Measurements from ENCODE around the gene TFF3. TPM values are rescaled to one million over a fixed set of nuclear protein-coding genes. Genes with fewer than 3 reads are reported as not detected.

The TFF3 gene
- total and polyA plus RNA-seq, 2 donors = 6.8 to 9.9 TPM

GRCh38 chr21:42351626-42352440 is 36.6 kb upstream of the TFF3 start:
- no peak for DNase-seq (ENCODE audit: extremely low spot score)
- Histone ChIP-seq H3K27ac (ENCODE audit: low read depth) (no peak overlapping the region), H3K4me3 (ENCODE audit: low read depth, low read length) (no peak overlapping the region), H3K4me1 (ENCODE audit: insufficient read depth) (no peaks in the 10 kb centered on the region), H3K36me3 (ENCODE audit: insufficient read depth) (no peaks in the 10 kb centered on the region)
- WGBS = 78% methylated on average over 11 of the region's 11 CpGs

GRCh38 chr21:42350927-42351426 is 35.8 kb upstream of the TFF3 start, which contains the start of gene TFF2:
TFF2 (minus strand) TSS chr21:42350994; CDS start chr21:42350957, 37 bp downstream.
- no peak for DNase-seq (ENCODE audit: extremely low spot score)
- Histone ChIP-seq H3K27ac (ENCODE audit: low read depth) (no peak within 1 kb of the TSS), H3K4me3 (ENCODE audit: low read depth, low read length) (no peak within 1 kb of the TSS), H3K4me1 (ENCODE audit: insufficient read depth) (no peaks in the 10 kb centered on the region), H3K36me3 (ENCODE audit: insufficient read depth) (no peaks in the 10 kb centered on the region)
- 66% methylated on average over 13 of the region's 13 CpGs for WGBS

- WGBS = 70% methylated on average over 11 of the region's 11 CpGs
- DNase-seq (ENCODE audit: extremely low spot score) = no peak
- H3K27ac ChIP-seq (ENCODE audit: low read depth) = no peak overlapping the region
These were observed 35.2 kb upstream of the TFF3 start for GRCh38 chr21:42350318-42350910.

GRCh38 chr21:42349420-42350317 is 34.5 kb upstream of the TFF3 start:
- 80% methylated on average over 14 of the region's 14 CpGs for WGBS
- Histone ChIP-seq H3K36me3 (ENCODE audit: insufficient read depth) (no peaks in the 10 kb centered on the region), H3K4me1 (ENCODE audit: insufficient read depth) (no peaks in the 10 kb centered on the region), H3K4me3 (ENCODE audit: low read depth, low read length) (no peak overlapping the region), H3K27ac (ENCODE audit: low read depth) (no peak overlapping the region)
- no peak for DNase-seq (ENCODE audit: extremely low spot score)

More at GRCh38 chr21:42350318-42350910, 35.2 kb upstream of the TFF3 start:
- Histone ChIP-seq H3K36me3 (ENCODE audit: insufficient read depth) (no peaks in the 10 kb centered on the region), H3K4me1 (ENCODE audit: insufficient read depth) (no peaks in the 10 kb centered on the region), H3K4me3 (ENCODE audit: low read depth, low read length) (no peak overlapping the region)

- no peak for DNase-seq (ENCODE audit: extremely low spot score)
- WGBS = 98% methylated on average over 2 of the region's 2 CpGs
- Histone ChIP-seq H3K27ac (ENCODE audit: low read depth) (no peak overlapping the region), H3K4me3 (ENCODE audit: low read depth, low read length) (no peak overlapping the region), H3K36me3 (ENCODE audit: insufficient read depth) (no peaks in the 10 kb centered on the region), H3K4me1 (ENCODE audit: insufficient read depth) (no peaks in the 10 kb centered on the region)
These were observed 33.6 kb upstream of the TFF3 start for GRCh38 chr21:42348762-42349161.

GRCh38 chr21:42347601-42348327 is 32.6 kb upstream of the TFF3 start:
- no peak overlapping the region for H3K4me3 ChIP-seq (ENCODE audit: low read depth, low read length)
- H3K4me1 ChIP-seq (ENCODE audit: insufficient read depth) = no peaks in the 10 kb centered on the region
- no peak for DNase-seq (ENCODE audit: extremely low spot score)
- 85% methylated on average over 30 of the region's 30 CpGs for WGBS
- no peak overlapping the region for H3K27ac ChIP-seq (ENCODE audit: low read depth)
- no peaks in the 10 kb centered on the region for H3K36me3 ChIP-seq (ENCODE audit: insufficient read depth)

- no peak for DNase-seq (ENCODE audit: extremely low spot score)
These were observed 31.8 kb upstream of the TFF3 start for GRCh38 chr21:42346866-42347600.

GRCh38 chr21:42346441-42346840 is 31.2 kb upstream of the TFF3 start:
- no peak overlapping the region for H3K27ac ChIP-seq (ENCODE audit: low read depth)
- no peaks in the 10 kb centered on the region for H3K4me1 ChIP-seq (ENCODE audit: insufficient read depth)
- DNase-seq (ENCODE audit: extremely low spot score) = no peak
- H3K36me3 ChIP-seq (ENCODE audit: insufficient read depth) = no peaks in the 10 kb centered on the region
- H3K4me3 ChIP-seq (ENCODE audit: low read depth, low read length) = no peak overlapping the region
- WGBS = 88% methylated on average over 9 of the region's 9 CpGs

More at GRCh38 chr21:42346866-42347600, 31.8 kb upstream of the TFF3 start:
- Histone ChIP-seq H3K4me1 (ENCODE audit: insufficient read depth) (no peaks in the 10 kb centered on the region), H3K36me3 (ENCODE audit: insufficient read depth) (no peaks in the 10 kb centered on the region), H3K4me3 (ENCODE audit: low read depth, low read length) (no peak overlapping the region), H3K27ac (ENCODE audit: low read depth) (no peak overlapping the region)
- WGBS = 87% methylated on average over 30 of the region's 30 CpGs

- WGBS = 74% methylated on average over 4 of the region's 4 CpGs
- Histone ChIP-seq H3K27ac (ENCODE audit: low read depth) (no peak overlapping the region), H3K4me3 (ENCODE audit: low read depth, low read length) (no peak overlapping the region), H3K4me1 (ENCODE audit: insufficient read depth) (no peaks in the 10 kb centered on the region), H3K36me3 (ENCODE audit: insufficient read depth) (no peaks in the 10 kb centered on the region)
- no peak for DNase-seq (ENCODE audit: extremely low spot score)
These were observed 29.4 kb upstream of the TFF3 start for GRCh38 chr21:42344631-42345030.

GRCh38 chr21:42343963-42344510 is 28.8 kb upstream of the TFF3 start:
- no peaks in the 10 kb centered on the region for H3K36me3 ChIP-seq (ENCODE audit: insufficient read depth)
- no peak for DNase-seq (ENCODE audit: extremely low spot score)
- 83% methylated on average over 11 of the region's 11 CpGs for WGBS

GRCh38 chr21:42343556-42343955 is 28.3 kb upstream of the TFF3 start:
- H3K4me3 ChIP-seq (ENCODE audit: low read depth, low read length) = no peak overlapping the region
- 89% methylated on average over 6 of the region's 6 CpGs for WGBS
- DNase-seq (ENCODE audit: extremely low spot score) = no peak

More at GRCh38 chr21:42343963-42344510, 28.8 kb upstream of the TFF3 start:
- H3K4me1 ChIP-seq (ENCODE audit: insufficient read depth) = no peaks in the 10 kb centered on the region
- H3K4me3 ChIP-seq (ENCODE audit: low read depth, low read length) = no peak overlapping the region
- H3K27ac ChIP-seq (ENCODE audit: low read depth) = no peak overlapping the region

GRCh38 chr21:42343101-42343500 is 27.9 kb upstream of the TFF3 start:
- Histone ChIP-seq H3K4me1 (ENCODE audit: insufficient read depth) (no peaks in the 10 kb centered on the region), H3K27ac (ENCODE audit: low read depth) (no peak overlapping the region), H3K4me3 (ENCODE audit: low read depth, low read length) (no peak overlapping the region), H3K36me3 (ENCODE audit: insufficient read depth) (no peaks in the 10 kb centered on the region)
- WGBS = 82% methylated on average over 10 of the region's 10 CpGs
- no peak for DNase-seq (ENCODE audit: extremely low spot score)

More at GRCh38 chr21:42343556-42343955, 28.3 kb upstream of the TFF3 start:
- H3K4me1 ChIP-seq (ENCODE audit: insufficient read depth) = no peaks in the 10 kb centered on the region
- H3K27ac ChIP-seq (ENCODE audit: low read depth) = no peak overlapping the region
- H3K36me3 ChIP-seq (ENCODE audit: insufficient read depth) = no peaks in the 10 kb centered on the region
